Measurements from ENCODE around the gene NSRP1.
"Not testable (repeated sequence)": the region's sequence is repeated elsewhere in the genome, so short reads cannot be mapped to it uniquely, and the experiment has no call there.

The NSRP1 gene

GRCh38 chr17:30124273-30124796, 7.7 kb downstream of the NSRP1 start:
- H3K4me3 ChIP-seq (ENCODE audit: low read depth, low read length): no peak overlapping the region
- TF ChIP-seq CTCF (IDR thresholded peaks at IDR 0.05; ENCODE audit: low read depth, low read length): no peak

GRCh38 chr17:30130121-30130520, 13.5 kb downstream of the NSRP1 start:
- no peak overlapping the region for H3K4me3 ChIP-seq (ENCODE audit: low read depth, low read length)
- TF ChIP-seq CTCF (IDR thresholded peaks at IDR 0.05; ENCODE audit: low read depth, low read length): no peak

GRCh38 chr17:30132615-30133014, 16.0 kb downstream of the NSRP1 start:
- no peak for TF ChIP-seq CTCF (IDR thresholded peaks at IDR 0.05; ENCODE audit: low read depth, low read length)
- H3K4me3 ChIP-seq (ENCODE audit: low read depth, low read length): no peak overlapping the region

- no peak for TF ChIP-seq CTCF (IDR thresholded peaks at IDR 0.05; ENCODE audit: low read depth, low read length)
- no peak overlapping the region for H3K4me3 ChIP-seq (ENCODE audit: low read depth, low read length)
Observed at GRCh38 chr17:30133197-30133596, 16.6 kb downstream of the NSRP1 start.

- H3K4me3 ChIP-seq (ENCODE audit: low read depth, low read length): no peak overlapping the region
- TF ChIP-seq CTCF (IDR thresholded peaks at IDR 0.05; ENCODE audit: low read depth, low read length): no peak
Observed at GRCh38 chr17:30134551-30134950, 17.9 kb downstream of the NSRP1 start.

GRCh38 chr17:30137158-30137557, 20.5 kb downstream of the NSRP1 start:
- no peak for TF ChIP-seq CTCF (IDR thresholded peaks at IDR 0.05; ENCODE audit: low read depth, low read length)
- no peak overlapping the region for H3K4me3 ChIP-seq (ENCODE audit: low read depth, low read length)

- not testable (repeated sequence) for H3K4me3 ChIP-seq (ENCODE audit: low read depth, low read length)
Observed at GRCh38 chr17:30147860-30148259, 31.2 kb downstream of the NSRP1 start.

GRCh38 chr17:30148376-30148775, 31.8 kb downstream of the NSRP1 start:
- no peak overlapping the region for H3K4me3 ChIP-seq (ENCODE audit: low read depth, low read length)
- no peak for TF ChIP-seq CTCF (IDR thresholded peaks at IDR 0.05; ENCODE audit: low read depth, low read length)
